Nucleus accumbens (tissue), 56 donors: ENCODE measurements around the gene IL34.

ENCODE experiments used
- DNase-seq, 56 donors: peaks; one replicate each; lab custom pipeline; 2025; lab: John Stamatoyannopoulos, UW

The IL34 gene

DNA sequence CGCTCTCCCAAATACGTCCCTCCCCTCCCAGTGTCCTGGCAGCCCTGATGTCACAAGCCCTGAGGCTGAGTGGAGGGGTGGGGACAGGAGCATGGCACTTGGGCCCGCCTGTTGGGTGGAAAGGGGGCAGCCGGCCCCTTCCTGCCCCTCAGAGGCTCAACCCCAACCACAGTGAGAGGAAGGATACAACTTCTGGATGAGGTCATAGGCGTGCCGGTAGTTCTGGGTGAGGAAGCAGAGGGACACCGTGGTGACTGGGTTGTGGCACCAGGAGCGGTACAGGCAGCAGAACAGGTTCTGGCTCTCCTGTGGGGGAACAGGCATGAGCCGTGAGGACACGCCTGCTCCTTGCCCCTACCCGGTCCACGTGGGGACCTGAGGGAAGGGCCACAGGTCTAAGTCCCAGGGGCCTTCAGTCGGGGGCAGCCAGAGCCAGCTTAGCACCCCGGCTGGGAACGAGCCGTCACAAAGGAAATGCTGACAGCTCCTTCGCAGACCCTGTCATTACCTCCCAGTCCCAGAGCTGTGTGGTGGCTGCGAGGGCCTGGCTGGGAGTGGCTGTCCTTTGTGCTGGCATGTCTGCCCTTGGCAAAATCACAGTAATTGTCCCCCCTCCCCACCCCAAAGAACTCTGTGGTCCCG lies 50.7 kb downstream of the IL34 start:
- no peak for DNase-seq

DNA sequence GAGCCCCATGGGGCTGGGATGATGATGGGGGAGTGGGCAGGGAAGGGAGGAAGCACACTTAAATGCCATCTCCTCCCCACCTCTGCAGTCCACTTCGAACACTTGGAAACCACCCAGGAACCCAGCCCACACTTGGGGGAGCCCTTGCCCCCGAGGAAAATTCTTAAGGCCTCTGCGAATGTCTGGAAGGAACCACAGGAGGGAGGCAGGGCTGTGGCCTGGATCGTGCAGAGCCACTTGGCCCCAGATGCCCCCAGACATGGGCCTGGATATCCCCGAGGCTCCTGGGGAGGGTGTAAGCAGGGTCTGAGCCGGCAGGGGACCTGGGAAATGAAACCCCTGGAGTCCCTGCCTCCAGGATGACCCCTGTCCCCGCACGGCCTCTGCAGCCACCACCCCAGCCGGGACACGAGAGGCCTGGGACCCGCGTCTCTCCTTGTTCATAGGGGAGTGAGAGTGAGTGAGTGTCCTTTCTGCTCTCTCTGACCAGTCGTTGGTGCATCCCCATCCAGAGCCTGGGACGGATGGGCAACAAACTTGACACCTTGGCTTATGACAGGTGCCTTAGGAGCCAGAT lies 51.3 kb downstream of the IL34 start:
- no peak for DNase-seq

DNA sequence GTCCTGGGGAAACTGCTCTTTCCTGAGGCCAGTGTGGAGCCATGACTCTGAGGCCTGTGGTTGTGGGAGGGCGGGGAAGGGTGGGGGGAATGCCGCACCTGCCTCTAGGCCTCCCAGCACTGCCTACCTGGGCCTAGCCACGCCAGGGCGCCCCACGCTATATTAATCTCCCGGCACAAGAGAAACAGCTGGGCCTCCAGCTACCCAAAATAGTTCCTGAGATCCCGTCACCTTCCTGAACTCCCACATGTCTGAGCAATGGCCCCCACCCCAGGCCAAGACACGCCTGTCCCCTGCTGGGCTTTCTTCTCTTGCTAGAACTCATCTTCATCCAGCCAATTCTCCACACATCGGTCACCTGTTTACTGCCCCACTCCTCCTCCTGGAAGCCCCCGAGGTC lies 52.5 kb downstream of the IL34 start:
- DNase-seq, result no peak

DNA sequence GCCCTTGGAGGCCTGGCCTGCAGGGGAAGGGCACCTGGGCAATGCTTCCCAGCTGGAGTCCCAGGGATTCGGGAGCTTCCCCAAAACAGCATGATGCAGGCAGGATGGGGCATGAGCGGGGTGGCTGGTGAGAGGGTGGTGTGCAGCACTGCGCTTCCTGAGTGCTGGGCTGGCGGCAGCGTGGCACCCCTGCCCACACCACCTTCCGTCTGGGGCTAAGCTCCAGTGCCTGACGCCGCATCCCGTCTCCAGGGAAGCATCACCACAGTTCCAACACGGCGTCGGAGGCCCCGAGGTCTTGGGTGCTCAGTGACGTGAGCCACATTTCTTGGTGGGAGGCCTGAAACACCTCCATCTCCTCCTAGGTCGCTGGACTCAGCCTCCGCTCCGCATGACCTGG lies 53.3 kb downstream of the IL34 start:
- peak in 1 of 56 donors; percentile 67 for DNase-seq

DNA sequence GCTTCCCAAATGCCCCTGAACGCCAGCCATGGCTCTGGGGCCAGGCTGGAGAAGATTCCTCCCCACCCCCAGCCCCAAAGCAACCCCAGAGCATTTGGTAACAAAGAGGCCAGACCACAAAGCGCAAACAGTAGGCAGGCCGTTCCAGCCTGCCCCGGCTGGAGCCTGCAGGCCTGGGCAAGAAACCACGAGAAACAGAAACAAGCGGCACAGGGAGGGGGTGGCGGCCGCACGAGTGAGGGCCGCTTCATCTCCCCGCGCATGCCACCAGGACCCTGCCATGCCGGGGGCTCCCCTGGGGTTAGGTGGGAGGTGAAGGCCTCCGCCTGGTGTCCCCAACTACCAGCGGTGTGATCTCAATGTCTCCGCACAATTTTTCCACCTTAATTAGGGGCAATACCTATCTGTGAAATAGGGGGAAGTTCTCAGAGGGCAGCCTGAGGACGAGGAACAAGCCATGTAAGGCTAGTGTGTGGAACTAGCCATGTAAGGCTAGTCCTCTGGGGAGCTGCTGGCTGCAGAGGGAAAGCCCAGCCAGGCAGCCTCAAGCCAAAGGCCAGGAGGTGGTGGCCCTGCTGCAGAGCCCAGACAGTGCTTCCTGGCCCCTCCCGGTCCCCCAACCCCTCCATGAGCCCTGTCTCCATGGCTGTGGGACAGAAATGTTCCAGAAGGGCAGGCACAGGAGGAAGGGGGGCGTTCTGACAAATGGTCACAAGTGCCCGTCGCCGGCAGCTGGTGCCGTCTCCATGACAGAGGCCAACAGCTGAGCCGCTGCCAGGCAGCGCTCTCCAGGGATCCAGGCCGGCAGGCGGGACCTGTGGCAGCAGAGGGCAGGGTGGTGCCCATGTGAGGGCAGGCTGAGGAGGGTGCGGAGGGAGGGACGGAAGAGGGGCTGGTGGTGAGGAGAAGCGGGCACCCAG lies 54.0 kb downstream of the IL34 start:
- peak in 55 of 56 donors; percentile 20 to 92 (median 72) for DNase-seq

DNA sequence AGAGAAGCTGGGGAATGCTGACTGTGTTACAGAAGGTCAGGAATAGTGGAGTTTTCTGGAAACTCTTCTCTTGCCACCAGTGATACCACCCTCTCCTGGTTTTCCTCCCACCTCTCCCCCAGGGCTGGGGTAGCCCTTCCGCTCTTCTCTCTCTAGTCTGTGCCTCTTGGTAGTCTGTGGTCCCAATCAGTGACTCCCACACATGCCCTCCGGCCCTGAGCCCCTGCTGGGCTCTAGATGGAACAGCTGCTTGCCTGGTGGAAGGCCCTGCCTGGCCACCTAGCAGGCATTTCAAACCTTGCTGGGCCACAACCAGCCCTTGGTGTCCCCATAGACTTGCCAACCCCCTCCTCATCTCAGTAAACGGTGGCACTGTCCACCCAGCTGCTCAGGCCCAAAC lies 54.7 kb downstream of the IL34 start:
- DNase-seq, result no peak

DNA sequence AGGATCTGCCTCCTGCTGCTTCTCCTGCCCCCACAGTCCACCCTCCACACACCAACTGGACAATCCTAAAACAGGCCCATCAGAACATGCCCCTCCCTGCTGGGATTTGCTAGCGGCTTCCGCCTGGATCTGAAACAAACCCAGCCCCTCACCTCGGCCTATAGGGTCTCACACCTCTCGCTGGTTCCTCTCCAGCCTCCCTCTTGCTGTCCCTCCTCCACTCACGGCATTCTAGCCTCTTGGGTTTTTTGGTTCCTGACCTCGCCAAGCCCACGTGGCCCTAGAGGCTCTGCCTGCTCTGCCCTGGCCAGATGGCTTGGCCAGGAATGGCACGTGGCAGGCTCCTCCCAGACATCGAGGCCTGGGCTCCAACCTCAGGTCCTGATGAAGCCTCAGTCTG lies 55.2 kb downstream of the IL34 start:
- no peak for DNase-seq

DNA sequence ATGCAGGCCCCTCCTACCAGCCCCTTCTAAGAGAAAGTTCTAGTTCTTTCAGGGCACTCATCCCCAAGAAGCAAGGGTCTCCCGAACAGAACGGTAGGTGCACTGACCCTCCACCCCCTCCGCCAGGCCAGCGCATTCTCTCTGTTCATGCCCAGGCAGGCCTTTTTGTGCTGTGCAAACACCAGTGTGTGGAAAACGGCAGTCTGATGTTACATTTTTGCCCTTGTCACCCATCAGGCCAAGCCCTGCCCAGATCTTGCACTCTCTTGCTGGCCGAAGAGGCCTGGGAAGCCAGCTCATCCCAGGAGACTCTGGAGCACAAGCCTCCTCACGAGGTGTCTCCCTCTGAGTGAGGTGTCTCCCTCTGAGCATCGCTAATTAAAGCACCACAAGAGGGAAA lies 55.6 kb downstream of the IL34 start:
- DNase-seq, result no peak

DNA sequence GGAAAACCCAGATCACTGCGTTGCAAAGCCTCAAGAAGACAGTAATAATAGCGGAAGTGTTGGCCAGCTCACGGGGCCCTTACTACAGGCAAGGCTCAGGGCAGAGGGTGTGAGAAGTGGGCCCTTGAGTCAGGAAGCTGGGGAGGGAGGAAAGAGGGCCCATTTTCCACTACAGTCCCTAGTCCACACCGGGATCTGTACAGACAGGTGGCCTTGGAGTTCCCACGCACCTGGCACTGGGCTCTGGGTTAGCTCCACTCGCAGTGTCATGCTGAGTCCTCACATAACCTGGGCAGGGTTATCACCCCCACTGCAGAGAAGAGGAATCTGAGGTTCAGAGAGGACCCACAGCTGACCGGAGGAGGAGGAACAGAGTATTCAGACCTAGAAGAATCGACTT lies 56.3 kb downstream of the IL34 start:
- no peak for DNase-seq

DNA sequence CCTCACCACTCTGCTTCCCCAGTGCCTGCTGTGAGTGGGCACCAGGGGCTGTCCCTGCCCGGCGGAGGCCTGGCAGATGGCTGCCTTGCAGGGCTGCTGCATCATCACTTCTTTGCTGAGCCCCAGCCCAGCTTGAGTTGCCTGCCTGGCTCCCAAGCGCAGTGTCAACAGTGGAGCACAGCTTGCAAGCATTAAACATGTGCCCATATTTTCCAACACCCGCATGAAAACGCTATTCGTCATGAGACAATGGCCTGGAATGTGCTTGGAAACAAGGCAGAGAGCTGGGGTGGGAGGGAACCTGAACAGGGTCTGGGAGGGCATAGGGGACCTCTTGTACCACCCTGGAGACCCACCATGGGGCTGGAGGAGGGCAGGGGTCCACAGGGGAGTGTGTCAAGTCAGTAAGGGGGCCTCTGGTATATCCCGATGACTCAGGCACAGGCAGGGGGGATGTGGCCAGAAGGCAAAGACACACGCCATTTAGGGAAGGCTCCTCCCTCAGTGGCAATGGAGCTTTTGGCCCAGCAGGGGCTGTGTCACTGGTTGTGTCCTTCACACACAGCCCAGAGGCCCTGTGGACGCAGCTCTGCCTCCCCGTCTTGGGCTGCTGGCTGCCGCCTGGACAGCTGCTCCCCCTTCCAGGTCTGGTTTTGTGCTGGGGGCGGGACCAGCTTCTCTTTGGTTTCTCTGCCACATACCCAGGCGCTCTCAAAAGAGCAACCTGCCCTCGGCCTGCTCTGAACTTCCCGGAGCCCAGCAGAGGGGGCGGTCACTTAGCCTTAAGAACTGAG lies 56.9 kb downstream of the IL34 start:
- DNase-seq, result peak in 7 of 56 donors; percentile 20 to 54 (median 25)

DNA sequence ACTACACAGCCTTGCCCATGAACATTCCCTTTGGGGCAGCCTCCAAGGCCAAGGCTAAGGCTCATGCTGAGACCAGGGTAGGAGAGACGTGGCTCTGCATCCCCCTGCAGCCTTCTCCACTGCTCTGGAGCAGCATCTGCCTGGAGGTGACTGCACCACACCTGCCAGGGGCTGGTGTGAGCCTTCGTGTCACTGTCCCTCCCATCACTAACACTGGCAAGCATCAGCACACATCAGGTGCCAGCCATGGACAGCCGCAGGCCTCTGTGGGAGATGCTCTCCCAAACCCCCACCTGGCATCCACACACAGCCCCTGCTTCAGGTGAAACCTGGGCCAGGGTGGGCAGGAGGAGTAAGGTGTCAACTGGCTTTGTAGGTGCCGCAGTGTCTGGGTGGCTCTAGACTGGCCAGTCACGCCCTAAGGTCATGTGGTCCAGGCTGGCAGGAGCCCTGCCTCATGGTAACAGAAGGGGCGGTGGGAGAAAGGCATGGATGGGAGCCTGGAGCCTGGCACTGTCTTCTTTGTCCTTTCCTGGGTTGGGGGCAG lies 57.5 kb downstream of the IL34 start:
- DNase-seq, result no peak

DNA sequence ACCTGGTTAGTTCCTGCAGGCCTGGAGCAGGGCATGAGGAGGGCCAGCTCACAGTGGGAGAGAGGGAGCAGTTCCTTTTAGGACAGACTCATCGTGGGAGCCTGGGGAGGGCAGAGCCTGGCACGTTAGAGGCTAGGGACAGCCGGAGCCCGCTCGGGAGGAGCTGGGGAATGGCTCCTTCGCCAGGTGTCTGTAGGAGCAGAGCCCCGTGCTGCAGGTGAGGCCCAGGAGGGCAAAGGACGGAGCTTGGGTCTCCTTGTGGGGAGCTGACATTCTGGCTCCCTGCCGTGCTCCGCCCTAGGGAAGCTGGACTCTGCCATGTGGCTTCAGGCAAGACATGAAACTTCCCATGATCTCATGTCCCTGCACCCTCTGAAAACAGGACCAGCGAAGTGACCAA lies 58.2 kb downstream of the IL34 start:
- DNase-seq, result no peak

DNA sequence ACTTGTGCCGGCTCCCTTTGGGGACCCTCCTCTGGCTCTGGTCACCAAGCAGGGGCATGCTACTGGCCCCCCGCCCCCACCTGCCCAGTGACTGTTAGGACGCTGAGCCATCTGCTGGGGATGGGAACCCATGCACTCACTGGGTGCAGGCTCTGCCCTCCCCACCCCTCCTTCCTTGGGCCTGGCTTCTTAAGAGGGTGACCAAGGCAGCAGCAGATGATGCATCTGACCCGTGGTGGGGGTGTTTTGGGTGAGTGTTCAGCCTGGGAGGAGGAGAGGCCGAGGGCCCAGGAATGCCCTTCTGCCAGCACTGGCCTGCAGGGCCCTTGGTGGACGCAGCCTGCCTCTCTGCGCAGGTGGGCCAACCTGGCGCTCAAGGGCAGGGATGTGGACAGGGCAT lies 58.7 kb downstream of the IL34 start:
- no peak for DNase-seq

DNA sequence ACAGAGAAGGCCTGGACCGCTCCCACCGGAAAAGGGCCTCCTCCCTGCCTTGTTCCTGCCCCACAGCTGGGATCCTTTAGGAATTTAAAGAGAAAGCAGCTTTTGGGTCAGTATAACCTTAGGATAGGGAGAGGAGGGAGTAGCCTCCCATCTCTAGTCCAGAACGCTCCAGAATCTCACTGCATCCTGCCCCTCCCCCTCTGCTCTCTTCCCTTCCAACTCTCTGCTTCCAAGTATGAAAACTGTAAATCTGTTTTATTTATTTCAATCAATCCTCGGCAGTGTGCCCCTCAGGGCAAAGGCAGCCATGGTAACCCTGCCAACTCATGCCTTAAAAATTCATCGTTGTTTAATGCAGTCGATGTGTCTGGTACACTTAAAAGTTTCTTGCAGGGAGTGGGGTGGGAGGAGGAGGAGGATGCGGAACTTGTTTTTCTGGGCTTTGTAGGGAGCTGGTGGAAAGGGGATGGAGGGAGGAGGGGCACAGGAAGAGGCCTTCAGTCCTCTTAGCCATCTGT lies 60.6 kb downstream of the IL34 start:
- no peak for DNase-seq

DNA sequence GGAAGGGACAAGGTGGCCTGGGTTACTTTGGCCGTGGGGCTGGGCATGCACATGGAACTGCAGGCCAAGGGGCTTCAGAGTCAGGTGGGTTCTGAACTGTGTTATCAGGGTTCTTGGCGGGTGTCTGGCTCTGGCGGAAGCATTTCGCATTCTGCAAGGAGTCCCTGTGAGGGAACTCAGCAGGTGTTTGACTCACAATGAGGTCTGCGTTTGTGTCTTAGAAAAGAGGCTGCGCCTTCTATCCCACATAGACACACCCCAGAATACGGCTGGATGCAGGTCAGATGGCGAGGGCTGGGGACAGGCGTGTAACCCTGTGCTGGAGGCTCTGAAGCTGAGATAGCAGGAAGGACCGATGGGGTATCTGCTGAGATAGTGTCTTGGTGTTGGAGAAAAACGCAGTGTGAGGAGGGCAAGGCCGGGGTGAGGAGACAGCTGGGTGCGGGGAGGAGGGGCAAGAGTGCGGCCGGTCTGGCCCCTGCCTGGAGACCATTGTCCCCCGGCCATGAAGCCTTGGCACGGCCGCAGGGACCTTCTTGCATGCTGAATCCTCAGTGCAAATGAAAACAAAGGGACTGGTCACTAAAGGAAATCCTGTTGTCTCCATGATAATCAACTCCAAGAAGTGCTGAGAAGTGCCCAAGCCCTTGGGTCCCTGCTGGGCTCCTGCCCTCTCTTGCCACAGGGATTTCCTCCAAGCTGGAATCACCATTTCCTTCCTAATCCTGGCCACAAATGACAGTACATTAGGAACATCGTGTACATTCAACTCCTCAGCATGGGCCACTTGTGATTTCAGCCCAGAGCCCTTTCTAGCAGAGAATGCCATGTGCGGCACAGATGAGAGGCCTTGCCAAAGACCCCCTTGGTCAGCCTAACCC lies 62.2 kb downstream of the IL34 start:
- peak in 3 of 56 donors; percentile 15 to 29 (median 18) for DNase-seq

DNA sequence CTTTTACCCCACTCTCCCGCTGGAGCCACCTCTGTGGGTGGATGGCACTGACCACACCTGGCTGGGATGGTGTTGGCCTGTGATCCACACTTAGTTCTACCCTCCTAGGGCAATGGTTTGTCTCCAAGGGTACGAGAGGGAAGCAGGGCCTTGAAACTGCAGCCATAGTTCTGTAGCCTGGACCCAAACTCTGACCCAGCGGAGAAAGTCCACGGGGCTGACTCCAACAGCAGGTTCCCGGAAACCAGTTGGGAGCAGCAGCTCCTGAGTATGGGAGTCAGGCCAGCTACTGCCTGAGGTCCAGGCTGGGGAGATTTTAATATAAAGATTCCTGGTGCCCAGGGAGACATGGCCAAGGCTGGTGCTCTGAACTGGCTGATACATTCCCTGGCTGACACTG lies 63.1 kb downstream of the IL34 start:
- no peak for DNase-seq

DNA sequence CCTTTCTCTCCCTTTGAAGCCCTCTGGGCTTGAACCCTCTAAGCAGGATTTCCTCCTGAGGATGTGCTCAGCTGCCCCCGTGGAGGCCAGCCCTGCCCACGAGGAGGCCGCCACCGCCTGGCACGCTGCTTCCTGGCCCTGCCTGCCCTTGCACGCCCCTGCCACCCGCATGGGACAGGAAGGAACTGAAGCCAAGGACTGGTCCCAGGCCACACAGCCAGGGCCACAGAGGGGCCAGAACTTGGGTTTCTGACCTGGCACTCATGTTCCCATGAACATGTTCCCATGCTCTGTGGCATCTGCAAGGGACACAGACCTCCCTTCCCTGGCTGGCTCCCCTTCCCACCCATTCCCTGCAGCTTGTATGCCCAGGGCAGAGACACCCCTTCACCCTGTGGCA lies 63.6 kb downstream of the IL34 start:
- DNase-seq, result no peak
